ENCODE data around the gene ERI3.
"Not testable (repeated sequence)": the region's sequence is repeated elsewhere in the genome, so short reads cannot be mapped to it uniquely, and the experiment has no call there.

Gene ERI3

GRCh38 chr1:44223187-44223610 is 131.9 kb downstream of the ERI3 start:
- DNase-seq (ENCODE audit: low read depth, low spot score) = no peak
- H3K4me3 ChIP-seq (ENCODE audit: low read length) = no peak overlapping the region

GRCh38 chr1:44222397-44223186 is 132.5 kb downstream of the ERI3 start:
- DNase-seq (ENCODE audit: low read depth, low spot score) = no peak

GRCh38 chr1:44221769-44222168 is 133.3 kb downstream of the ERI3 start:
- no peak for DNase-seq (ENCODE audit: low read depth, low spot score)
- no peak overlapping the region for H3K4me3 ChIP-seq (ENCODE audit: low read length)

More at GRCh38 chr1:44222397-44223186, 132.5 kb downstream of the ERI3 start:
- H3K4me3 ChIP-seq (ENCODE audit: low read length) = no peak overlapping the region

- no peak overlapping the region for H3K4me3 ChIP-seq (ENCODE audit: low read length)
Observed at GRCh38 chr1:44220755-44221154, 134.3 kb downstream of the ERI3 start.

GRCh38 chr1:44220001-44220751 is 134.9 kb downstream of the ERI3 start:
- no peak overlapping the region for H3K4me3 ChIP-seq (ENCODE audit: low read length)
- no peak for DNase-seq (ENCODE audit: low read depth, low spot score)

More at GRCh38 chr1:44220755-44221154, 134.3 kb downstream of the ERI3 start:
- DNase-seq (ENCODE audit: low read depth, low spot score) = no peak

- no peak for DNase-seq (ENCODE audit: low read depth, low spot score)
- H3K4me3 ChIP-seq (ENCODE audit: low read length) = no peak overlapping the region
Observed at GRCh38 chr1:44219301-44219626, 135.8 kb downstream of the ERI3 start.

GRCh38 chr1:44218503-44219300 is 136.4 kb downstream of the ERI3 start:
- DNase-seq (ENCODE audit: low read depth, low spot score) = no peak
- no peak overlapping the region for H3K4me3 ChIP-seq (ENCODE audit: low read length)

GRCh38 chr1:44217809-44218410 is 137.1 kb downstream of the ERI3 start:
- peak; percentile 48 for DNase-seq (ENCODE audit: low read depth, low spot score)
- H3K4me3 ChIP-seq (ENCODE audit: low read length) = no peak overlapping the region

GRCh38 chr1:44213222-44214112 is 141.6 kb downstream of the ERI3 start, which contains the start of gene DMAP1:
DMAP1 (plus strand) TSS chr1:44213471; CDS start chr1:44213754, 283 bp downstream.
- peak within 1 kb of the TSS; percentile 86 for H3K4me3 ChIP-seq (ENCODE audit: low read length)
- DNase-seq (ENCODE audit: low read depth, low spot score) = peak; percentile 84

- no peak for DNase-seq (ENCODE audit: low read depth, low spot score)
Observed at GRCh38 chr1:44212355-44213221, 142.5 kb downstream of the ERI3 start.

GRCh38 chr1:44210595-44210994 is 144.5 kb downstream of the ERI3 start:
- DNase-seq (ENCODE audit: low read depth, low spot score) = no peak
- no peak overlapping the region for H3K4me3 ChIP-seq (ENCODE audit: low read length)

More at GRCh38 chr1:44212355-44213221, 142.5 kb downstream of the ERI3 start:
- peak overlapping the region; percentile 86 for H3K4me3 ChIP-seq (ENCODE audit: low read length)

- H3K4me3 ChIP-seq (ENCODE audit: low read length) = no peak overlapping the region
- DNase-seq (ENCODE audit: low read depth, low spot score) = no peak
Observed at GRCh38 chr1:44208226-44208625, 146.8 kb downstream of the ERI3 start.

- DNase-seq (ENCODE audit: low read depth, low spot score); H3K4me3 ChIP-seq (ENCODE audit: low read length): not testable (repeated sequence)
Observed at GRCh38 chr1:44206545-44206944, 148.5 kb downstream of the ERI3 start.

- H3K4me3 ChIP-seq (ENCODE audit: low read length) = no peak overlapping the region
- no peak for DNase-seq (ENCODE audit: low read depth, low spot score)
Observed at GRCh38 chr1:44200336-44200735, 154.7 kb downstream of the ERI3 start.

GRCh38 chr1:44174630-44175029 is 180.4 kb downstream of the ERI3 start:
- no peak overlapping the region for H3K4me3 ChIP-seq (ENCODE audit: low read length)
- no peak for DNase-seq (ENCODE audit: low read depth, low spot score)
